WTC11 (cell line): ENCODE results near the gene EYA2. TPM values are rescaled to one million over a fixed set of nuclear protein-coding genes. Genes with fewer than 3 reads are reported as not detected.

Source experiments
- ATAC-seq: fragments of 200-7000 bp; cut with Tn5 transposase; 2 replicates; pipeline ENCODE4 v1.10.0; 2021; ENCODE audit warnings: mild to moderate bottlenecking, moderate library complexity
- CTCF ChIA-PET: fragments of 300-600 bp; sonication (Branson Sonifier 250); formaldehyde crosslinking; loops from one replicate; lab custom pipeline; 2021; ENCODE audit warnings: antibody characterized with exemption; lab: Charles Lee
- POLR2A ChIA-PET: fragments of 350-600 bp; sonication (Branson Sonifier 250); formaldehyde crosslinking; loops from one replicate; lab custom pipeline; 2021; ENCODE audit warnings: antibody characterized with exemption; lab: Charles Lee
- DNase-seq: peaks from one replicate; pipeline ENCODE4 v3.0.0; 2021; ENCODE audit warnings: low spot score
- H3K27ac Mint-ChIP-seq: 2 replicates; pipeline ENCODE4 v1.8.0; 2021; ENCODE audit warnings: mixed read lengths
- H3K27me3 Mint-ChIP-seq: 2 replicates; pipeline ENCODE4 v1.8.0; 2021; ENCODE audit warnings: low read depth, mild to moderate bottlenecking, moderate library complexity, mixed read lengths
- H3K36me3 Mint-ChIP-seq: 2 replicates; pipeline ENCODE4 v1.8.0; 2021; ENCODE audit warnings: mixed read lengths
- H3K4me1 Mint-ChIP-seq: 2 replicates; pipeline ENCODE4 v1.8.0; 2022; ENCODE audit warnings: mixed read lengths
- H3K4me3 Mint-ChIP-seq: 2 replicates; pipeline ENCODE4 v1.8.0; 2021; ENCODE audit warnings: mild to moderate bottlenecking, moderate library complexity, mixed read lengths
- H3K9me3 Mint-ChIP-seq: 2 replicates; pipeline ENCODE4 v1.8.0; 2021; ENCODE audit warnings: mixed read lengths
- ARID4B ChIP-seq: sonication (generic); formaldehyde crosslinking; IDR thresholded peaks from 2 replicates; pipeline ENCODE4 v1.8.0; 2023; ENCODE audit warnings: missing genetic modification reagents, mild to moderate bottlenecking, borderline replicate concordance
- ATF3 ChIP-seq: sonication (generic); formaldehyde crosslinking; conservative IDR thresholded peaks from 2 replicates; pipeline ENCODE4 v1.8.1; 2022; ENCODE audit warnings: mild to moderate bottlenecking, missing genetic modification reagents
- ATF6 ChIP-seq: sonication (generic); formaldehyde crosslinking; IDR thresholded peaks from 2 replicates; pipeline ENCODE4 v1.8.1; 2023; ENCODE audit warnings: mild to moderate bottlenecking, missing genetic modification reagents
- CBFB ChIP-seq: sonication (generic); formaldehyde crosslinking; IDR thresholded peaks from 2 replicates; pipeline ENCODE4 v1.8.1; 2022; ENCODE audit warnings: mild to moderate bottlenecking, low read depth, missing genetic modification reagents
- E2F4 ChIP-seq: sonication (generic); formaldehyde crosslinking; IDR thresholded peaks from 2 replicates; pipeline ENCODE4 v1.8.1; 2022; ENCODE audit warnings: low read depth, mild to moderate bottlenecking, moderate library complexity, missing genetic modification reagents, borderline replicate concordance
- E2F5 ChIP-seq: sonication (generic); formaldehyde crosslinking; IDR thresholded peaks from 2 replicates; pipeline ENCODE4 v1.8.1; 2022; ENCODE audit warnings: mild to moderate bottlenecking, moderate library complexity, missing genetic modification reagents
- ERG ChIP-seq: fragments of 250-450 bp; sonication (Bioruptor Pico); IDR thresholded peaks from 2 replicates; pipeline ENCODE4 v1.8.0; 2021; ENCODE audit warnings: mild to moderate bottlenecking
- NR1H2 ChIP-seq: sonication (generic); formaldehyde crosslinking; IDR thresholded peaks from 2 replicates; pipeline ENCODE4 v1.9.0; 2021; ENCODE audit warnings: mild to moderate bottlenecking, moderate library complexity, missing genetic modification reagents
- RELA ChIP-seq: sonication (generic); formaldehyde crosslinking; IDR thresholded peaks from 2 replicates; pipeline ENCODE4 v1.8.1; 2022; ENCODE audit warnings: missing genetic modification reagents, mild to moderate bottlenecking, borderline replicate concordance
- SMAD3 ChIP-seq: sonication (generic); formaldehyde crosslinking; IDR thresholded peaks from 2 replicates; pipeline ENCODE4 v1.8.0; 2022; ENCODE audit warnings: missing genetic modification reagents, mild to moderate bottlenecking, borderline replicate concordance
- SMAD4 ChIP-seq: sonication (generic); formaldehyde crosslinking; IDR thresholded peaks from 2 replicates; pipeline ENCODE4 v1.8.0; 2022; ENCODE audit warnings: mild to moderate bottlenecking, missing genetic modification reagents
- STAT6 ChIP-seq: sonication (generic); formaldehyde crosslinking; conservative IDR thresholded peaks from 2 replicates; pipeline ENCODE4 v1.8.1; 2023; ENCODE audit warnings: mild to moderate bottlenecking, low read depth, missing genetic modification reagents, moderate library complexity
- ZBTB21 ChIP-seq: sonication (generic); formaldehyde crosslinking; IDR thresholded peaks from 2 replicates; pipeline ENCODE4 v1.8.1; 2023; ENCODE audit warnings: mild to moderate bottlenecking, missing genetic modification reagents, borderline replicate concordance
- ZNF138 ChIP-seq: sonication (generic); formaldehyde crosslinking; conservative IDR thresholded peaks from 2 replicates; pipeline ENCODE4 v1.8.1; 2022; ENCODE audit warnings: mild to moderate bottlenecking, moderate library complexity, missing genetic modification reagents
- ZNF281 ChIP-seq: sonication (generic); formaldehyde crosslinking; IDR thresholded peaks from 2 replicates; pipeline ENCODE4 v1.8.0; 2023; ENCODE audit warnings: mild to moderate bottlenecking, missing genetic modification reagents
- total RNA-seq: library from RNA; stranded (reverse); gene quantifications from 3 replicates; pipeline ENCODE4 v1.2.3, GENCODE V29; 2021

The EYA2 gene
- total RNA-seq, 1 experiment from 2014 or later = 1.5 TPM

- TF ChIP-seq CBFB (CRISPR knock-in tag) (no peak), ZNF281 (CRISPR knock-in tag) (no peak), NR1H2 (CRISPR knock-in tag) (no peak), SMAD4 (CRISPR knock-in tag) (no peak), STAT6 (CRISPR knock-in tag) (no peak), SMAD3 (CRISPR knock-in tag) (no peak)
Observed at GRCh38 chr20:47008842-47009518, 114.3 kb downstream of the EYA2 start (continued).

GRCh38 chr20:47009784-47010183 lies 115.1 kb downstream of the EYA2 start:
- Mint-ChIP-seq H3K4me1 (no peaks in the 10 kb centered on the region), H3K27ac (no peak overlapping the region), H3K27me3 (no peaks in the 10 kb centered on the region), H3K36me3 (no peaks in the 10 kb centered on the region), H3K4me3 (no peak overlapping the region), H3K9me3 (peaks cover 2% of the 10 kb centered on the region)
- POLR2A ChIA-PET = no interaction called here
- ATAC-seq (no peak), DNase-seq (no peak)
- CTCF ChIA-PET = no interaction called here
- TF ChIP-seq E2F5 (CRISPR knock-in tag) (no peak), RELA (no peak), E2F4 (CRISPR knock-in tag) (no peak)

- H3K4me1 Mint-ChIP-seq = no peaks in the 10 kb centered on the region
- no peak for TF ChIP-seq ATF3 (CRISPR knock-in tag)
- no peak for TF ChIP-seq ZNF138 (CRISPR knock-in tag)
- no peak for TF ChIP-seq ATF6 (CRISPR knock-in tag)
- no peak for TF ChIP-seq ZBTB21 (CRISPR knock-in tag)
- no peak for TF ChIP-seq ERG (CRISPR knock-in tag)
- TF ChIP-seq ARID4B (CRISPR knock-in tag) = no peak
Observed at GRCh38 chr20:47011984-47012383, 117.3 kb downstream of the EYA2 start.

More at GRCh38 chr20:47011984-47012383, 117.3 kb downstream of the EYA2 start:
- no peak for ATAC-seq
- no peaks in the 10 kb centered on the region for H3K36me3 Mint-ChIP-seq
- H3K27ac Mint-ChIP-seq = 0 out of 2 replicates have a peak overlapping the region, but pooled peaks have one; percentile 8
- ChIA-PET CTCF (no interaction called here), POLR2A (no interaction called here)
- H3K9me3 Mint-ChIP-seq = no peaks in the 10 kb centered on the region; the same call in 1 of the 2 replicates
- H3K27me3 Mint-ChIP-seq = no peaks in the 10 kb centered on the region
- no peak overlapping the region for H3K4me3 Mint-ChIP-seq
- DNase-seq = no peak
